K562 (cell line): ENCODE results near the gene SLC5A6. TPM values are rescaled to one million over a fixed set of nuclear protein-coding genes. Genes with fewer than 3 reads are reported as not detected.

Experiments used
- DEAF1 ChIP-seq: fragments of 450-650 bp; formaldehyde crosslinking; IDR thresholded peaks from 2 replicates; pipeline ENCODE4 v1.4.0; 2020; ENCODE audit warnings: mild to moderate bottlenecking, moderate library complexity
- KDM4B ChIP-seq, 2 experiments: fragments of 450-650 bp in 1 of 2; sonication (generic) in 1 of 2; IDR thresholded peaks; 2 replicates each; pipeline ENCODE4 v1.6.1; 2016 to 2017; ENCODE audit warnings: borderline replicate concordance in 2 of 2, antibody characterized with exemption in 1 of 2, low read depth in 1 of 2, mild to moderate bottlenecking in 1 of 2
- ZBTB40 ChIP-seq, 2 experiments: fragments of 450-650 bp in 1 of 2; sonication (generic) in 1 of 2; formaldehyde crosslinking in 1 of 2; IDR thresholded peaks; 2 replicates each; pipeline versions ENCODE4 v1.7.1 to v1.9.0; 2016 to 2022; ENCODE audit warnings: inconsistent platforms in 1 of 2, mild to moderate bottlenecking in 1 of 2, missing genetic modification reagents in 1 of 2
- ZNF318 ChIP-seq, 2 experiments: fragments of 450-650 bp; IDR thresholded peaks; 2 replicates each; pipeline ENCODE4 v1.6.1; 2016; ENCODE audit warnings: mild to moderate bottlenecking in 2 of 2, borderline replicate concordance in 1 of 2, low read depth in 1 of 2, moderate library complexity in 1 of 2
- polyA plus RNA-seq, 8 experiments: library from polyadenylated mRNA; depleted of rRNA in 4 of 8; stranded (reverse) in 5 of 8; unstranded in 3 of 8; fragments of >200 nt; fragmentation: Nextera tagmentation in 2 of 8; fragmentation: Illumina TruSeq in 1 of 8; extraction: Ambion mirVana in 2 of 8; extraction: Trizol in 1 of 8; gene quantifications; 2 replicates each; pipeline versions ENCODE4 v1.2.1 to v1.2.3, GENCODE V29; 2011 to 2014; ENCODE audit warnings: inconsistent platforms in 1 of 8, missing spikeins in 1 of 8
- total RNA-seq, 7 experiments: library from RNA; depleted of rRNA in 6 of 7; stranded (reverse); fragments of >200 nt in 6 of 7; fragmentation: Illumina TruSeq in 2 of 7; extraction: Trizol in 2 of 7; gene quantifications; 2 replicates each; pipeline versions ENCODE4 v1.2.1 to v1.2.3, GENCODE V29; 2011 to 2021; ENCODE audit warnings: low replicate concordance in 1 of 7

SLC5A6 gene
- total and polyA plus RNA-seq, 9 of the 15 experiments (the other 6 are each of a cell fraction or from before 2014, with no cell fraction given): 32.6 to 137 (median 107) TPM

- no peak for TF ChIP-seq ZBTB40 (IDR thresholded peaks at IDR 0.05)
- no peak for TF ChIP-seq ZBTB40 (CRISPR knock-in tag; IDR thresholded peaks at IDR 0.05)
- TF ChIP-seq DEAF1 (CRISPR knock-in tag): no peak
- no peak for TF ChIP-seq KDM4B (IDR thresholded peaks at IDR 0.05; ENCODE audit: borderline replicate concordance in 2 of 2, low read depth in 1 of 2)
- no peak for TF ChIP-seq ZNF318 (IDR thresholded peaks at IDR 0.05; ENCODE audit: borderline replicate concordance in 1 of 2, low read depth in 1 of 2)
Measured at GRCh38 chr2:27150639-27151230, 61.3 kb downstream of the SLC5A6 start (continued).
